ENCODE data around the gene PRELP. TPM values are rescaled to one million over a fixed set of nuclear protein-coding genes. Genes with fewer than 3 reads are reported as not detected.

The PRELP gene
- total RNA-seq, result 10 to 100 TPM; 16.1 to 65.0 (median 20.7) TPM

- intact Hi-C loops (cut with DNase I; ENCODE audit: low total_unique reads), result no loop called here
- peak within 1 kb of the TSS; percentile 39 for H3K4me3 ChIP-seq (ENCODE audit: low read depth, poor library complexity, severe bottlenecking)
- DNase-seq (ENCODE audit: low spot score in 2 of 2), result peak; percentile 67 to 91
- TF ChIP-seq CTCF (IDR thresholded peaks at IDR 0.05) (no peak), POLR2A (IDR thresholded peaks at IDR 0.05) (peak in 1 of 2 donors; percentile 6)
- WGBS, 2 donors, result 15 to 32% methylated on average over 8 of the region's 8 CpGs
Measured at GRCh38 chr1:203475012-203475981, at the start of gene PRELP. Gene PRELP, plus strand, starts transcription at chr1:203475806. Its CDS starts 7,379 bp downstream, at chr1:203483185.

GRCh38 chr1:203426366-203426765 is 49.2 kb upstream of the PRELP start:
- 88 to 93% methylated on average over 5 of the region's 5 CpGs for WGBS, 2 donors
- intact Hi-C loops (cut with DNase I; ENCODE audit: low total_unique reads), result no loop called here
- H3K4me3 ChIP-seq (ENCODE audit: low read depth, poor library complexity, severe bottlenecking), result no peak overlapping the region
- DNase-seq (ENCODE audit: low spot score in 2 of 2), result peak in 1 of 2 donors; percentile 23
- TF ChIP-seq POLR2A (IDR thresholded peaks at IDR 0.05) (no peak), CTCF (IDR thresholded peaks at IDR 0.05) (no peak)

DNA sequence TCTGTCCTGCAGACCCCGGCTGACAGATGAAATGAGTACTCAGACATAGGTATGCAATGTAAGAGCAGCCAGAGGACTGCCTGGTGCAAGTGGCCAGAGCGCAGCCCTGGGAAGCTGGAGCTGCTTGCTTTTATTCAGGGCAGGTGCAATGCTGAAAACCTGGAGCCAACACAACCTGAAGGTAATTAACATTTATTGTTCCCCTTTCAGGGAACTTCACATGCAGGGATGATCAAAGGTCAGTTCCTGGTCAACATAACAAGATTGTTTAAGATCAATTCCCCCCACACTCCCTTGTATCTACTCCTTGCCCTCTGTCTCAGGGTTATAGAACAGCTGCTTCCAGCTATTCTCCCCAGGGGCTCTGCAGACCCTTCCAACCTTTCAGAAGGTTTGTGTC is 48.7 kb upstream of the PRELP start:
- intact Hi-C loops (cut with DNase I; ENCODE audit: low total_unique reads), result no loop called here
- DNase-seq (ENCODE audit: low spot score in 2 of 2), result peak in 1 of 2 donors; percentile 40
- no peak overlapping the region for H3K4me3 ChIP-seq (ENCODE audit: low read depth, poor library complexity, severe bottlenecking)
- WGBS, 2 donors, result 85 to 93% methylated on average over 2 of the region's 2 CpGs
- TF ChIP-seq CTCF (IDR thresholded peaks at IDR 0.05) (no peak), POLR2A (IDR thresholded peaks at IDR 0.05) (no peak)

DNA sequence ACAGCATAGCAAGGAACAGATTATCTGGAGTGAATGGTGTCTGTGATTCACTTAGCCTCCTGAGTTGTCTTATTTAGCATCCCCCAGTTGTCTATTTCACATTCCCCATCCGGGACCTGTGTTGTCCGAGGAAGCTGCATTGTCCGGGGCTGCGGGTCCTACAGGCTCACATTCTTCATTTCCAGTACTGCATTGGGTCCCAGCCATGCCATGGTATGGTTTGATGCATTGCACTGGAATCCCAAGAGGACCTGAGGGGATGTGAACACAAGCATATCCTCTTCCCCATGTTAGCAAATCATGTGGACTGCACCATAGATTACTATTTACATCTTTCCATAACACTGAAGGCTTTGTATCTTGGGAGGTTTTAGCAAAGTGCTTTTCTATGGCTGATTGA is 48.2 kb upstream of the PRELP start:
- no peak overlapping the region for H3K4me3 ChIP-seq (ENCODE audit: low read depth, poor library complexity, severe bottlenecking)
- intact Hi-C loops (cut with DNase I; ENCODE audit: low total_unique reads), result no loop called here
- peak in 1 of 2 donors; percentile 49 for DNase-seq (ENCODE audit: low spot score in 2 of 2)
- TF ChIP-seq POLR2A (IDR thresholded peaks at IDR 0.05) (no peak), CTCF (IDR thresholded peaks at IDR 0.05) (no peak)
- WGBS, 2 donors, result 79 to 97% methylated on average over 4 of the region's 4 CpGs

- TF ChIP-seq POLR2A (IDR thresholded peaks at IDR 0.05) (no peak), CTCF (IDR thresholded peaks at IDR 0.05) (no peak)
- intact Hi-C loops (cut with DNase I; ENCODE audit: low total_unique reads), result no loop called here
- DNase-seq (ENCODE audit: low spot score in 2 of 2), result peak in 1 of 2 donors; percentile 83
Measured at GRCh38 chr1:203428981-203429599, 46.5 kb upstream of the PRELP start.

More at GRCh38 chr1:203428981-203429599, 46.5 kb upstream of the PRELP start:
- H3K4me3 ChIP-seq (ENCODE audit: low read depth, poor library complexity, severe bottlenecking), result no peak overlapping the region
- 40 to 44% methylated on average over 11 of the region's 11 CpGs for WGBS, 2 donors

Data from lower leg skin (tissue), 4 donors.